HG03575 (cell line): ENCODE results near the gene NRG2.

Experiments used
- ATAC-seq: cut with Tn5 transposase; IDR thresholded peaks from one replicate; pipeline ENCODE4 v1.9.1; 2021; ENCODE audit not compliant: unreplicated experiment, insufficient number of reproducible peaks, low FRiP score; ENCODE audit errors: extremely low read depth

NRG2 gene

DNA sequence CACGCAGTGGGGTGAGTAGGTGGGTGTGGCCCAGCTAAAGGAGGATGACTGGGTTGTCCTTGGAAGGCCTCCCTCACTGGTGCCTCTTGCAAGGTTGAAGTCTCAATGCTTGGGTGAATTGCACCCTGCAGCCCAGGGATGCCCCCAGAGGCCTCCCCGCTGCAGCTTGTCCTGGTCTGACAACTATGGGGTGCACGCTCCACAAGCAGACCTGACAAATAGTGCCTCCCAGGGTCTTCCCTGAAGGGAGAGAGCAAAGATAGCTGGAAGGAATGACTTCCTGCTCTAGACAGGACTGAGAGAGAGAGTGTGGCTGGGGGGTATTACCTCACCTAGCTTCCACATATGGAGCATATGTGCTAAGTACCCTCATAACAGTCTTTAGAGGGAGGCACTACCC lies 245.8 kb downstream of the NRG2 start:
- ATAC-seq = no peak
